Stimulated activated CD8-positive, alpha-beta memory T cell treated with anti-CD3 and anti-CD28 coated beads, Interleukin-4, amount 100 ng/mL, for 48 hours (primary cell): ENCODE results near the gene PRKD1.

ENCODE experiments used
- DNase-seq: peaks from one replicate; pipeline ENCODE4 v3.0.0-alpha.2; 2020

Gene PRKD1

GRCh38 chr14:29664515-29664914 is 263.1 kb downstream of the PRKD1 start:
- no peak for DNase-seq

GRCh38 chr14:29663281-29663801 is 264.3 kb downstream of the PRKD1 start:
- no peak for DNase-seq

DNA sequence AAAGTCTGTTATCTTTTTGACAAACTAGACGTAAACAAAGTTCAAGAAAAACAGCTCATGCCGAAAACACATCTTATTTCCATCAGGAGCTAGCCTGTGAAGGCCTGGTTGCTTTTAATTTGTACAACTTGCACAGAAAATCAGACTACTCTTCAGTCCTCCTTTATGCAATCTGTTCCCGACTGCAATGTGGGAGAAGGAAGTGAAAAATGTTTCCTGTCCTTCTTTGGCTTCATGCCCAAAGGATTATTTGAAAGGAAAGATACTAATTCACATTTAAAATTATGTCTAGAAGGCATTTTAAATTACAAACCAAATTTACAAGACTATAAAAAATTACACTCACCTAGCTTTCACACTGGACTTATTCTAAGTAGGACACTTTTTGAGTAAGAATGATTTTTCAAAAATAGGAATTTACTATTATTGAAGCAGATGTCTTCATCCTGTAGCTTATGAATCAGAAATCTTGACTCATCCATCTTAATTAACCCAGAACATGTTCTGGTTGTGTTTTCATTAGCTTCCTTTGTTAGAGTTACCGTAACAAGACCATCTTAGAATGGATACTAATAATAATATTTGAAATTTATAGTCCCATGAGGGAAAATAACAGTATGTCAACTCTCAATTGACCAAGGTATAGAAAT is 272.6 kb downstream of the PRKD1 start:
- no peak for DNase-seq

DNA sequence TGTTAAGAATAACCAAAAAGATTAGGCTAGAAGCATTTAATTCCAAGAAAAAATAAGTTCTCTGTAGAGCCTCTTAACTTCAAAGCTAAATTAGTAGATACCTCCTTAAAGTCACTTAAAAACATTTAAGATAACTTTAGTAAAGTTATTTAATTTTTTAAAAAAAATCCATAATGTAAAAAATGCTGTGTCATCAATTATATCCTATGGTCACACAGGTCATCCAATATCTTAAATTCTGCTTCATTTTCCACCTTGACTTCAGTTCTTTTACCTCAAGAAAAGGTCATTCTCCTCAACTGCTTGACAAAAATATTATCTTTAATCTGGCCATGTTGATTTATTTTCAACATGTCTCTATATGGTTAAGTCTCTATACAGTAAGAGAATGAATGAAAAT is 274.3 kb downstream of the PRKD1 start:
- DNase-seq, result no peak

- no peak for DNase-seq
Observed at GRCh38 chr14:29652571-29652970, 275.1 kb downstream of the PRKD1 start.

DNA sequence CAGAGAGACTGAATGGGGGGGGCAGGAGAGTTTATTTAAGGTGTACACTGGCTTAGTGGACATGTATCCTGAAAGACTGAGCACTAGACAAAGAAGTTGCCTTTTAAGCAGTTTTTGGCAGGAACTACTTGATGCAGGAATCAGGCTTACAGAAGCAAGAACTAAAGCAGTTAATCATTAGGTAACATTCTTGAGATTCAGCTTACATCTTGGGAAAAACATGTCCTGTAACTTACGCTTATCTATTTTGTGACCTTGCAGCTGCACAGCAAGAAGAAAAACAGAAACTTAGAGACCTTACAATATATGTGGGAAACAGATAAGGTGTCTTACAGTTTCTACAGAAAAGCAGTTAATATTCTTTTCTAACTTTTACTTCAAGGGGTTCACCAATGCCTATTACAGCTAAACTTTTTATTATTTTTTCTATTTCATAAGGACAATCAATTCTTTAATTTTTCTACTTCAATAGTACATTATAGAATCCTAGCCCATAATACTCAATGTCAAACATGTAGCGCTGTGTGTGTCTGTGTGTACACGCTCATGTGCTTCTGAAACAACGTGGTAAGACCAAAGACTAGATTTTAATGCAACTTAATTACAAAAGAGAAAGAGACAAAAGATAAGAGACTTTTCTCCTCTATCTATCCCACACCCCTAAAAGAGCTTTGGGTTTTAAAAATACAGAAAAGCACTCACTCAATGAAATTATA is 276.9 kb downstream of the PRKD1 start:
- DNase-seq, result no peak

GRCh38 chr14:29649170-29649569 is 278.5 kb downstream of the PRKD1 start:
- DNase-seq, result no peak

DNA sequence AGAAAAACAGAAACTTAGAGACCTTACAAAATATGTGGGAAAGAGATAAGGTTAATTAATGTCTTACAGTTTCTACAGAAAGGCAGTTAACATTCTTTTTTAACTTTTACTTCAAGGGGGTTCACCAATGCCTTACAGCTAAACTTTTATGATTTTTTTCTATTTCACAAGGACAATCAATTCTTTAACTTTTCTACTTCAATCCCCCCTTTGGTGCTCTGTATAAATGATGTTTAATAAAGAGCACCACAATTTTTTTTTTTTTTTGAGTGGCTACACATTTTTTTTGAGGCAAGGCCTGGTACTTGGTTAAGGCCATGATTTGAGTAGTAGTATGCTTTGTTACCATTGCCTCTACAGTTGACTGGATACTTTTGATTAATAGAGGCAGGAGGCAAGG is 279.6 kb downstream of the PRKD1 start:
- DNase-seq, result no peak

DNA sequence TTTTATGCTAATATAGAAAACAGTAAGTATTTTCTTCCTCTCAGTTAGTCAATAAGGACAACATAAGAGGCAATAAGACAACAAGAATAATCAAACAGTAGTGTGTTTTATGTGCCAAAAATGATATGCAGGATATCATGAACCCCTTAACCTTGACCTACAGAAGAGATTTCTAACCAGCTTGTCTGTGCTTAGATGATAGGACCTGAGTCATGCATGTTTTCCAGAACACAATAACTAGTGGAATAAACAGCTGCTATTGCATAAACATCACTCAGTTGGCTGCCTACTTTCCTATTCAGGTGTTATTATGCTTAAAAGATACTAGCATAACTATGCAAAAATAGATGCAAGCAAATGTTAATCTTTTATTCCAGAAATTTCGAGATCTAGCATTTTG is 282.5 kb downstream of the PRKD1 start:
- no peak for DNase-seq

DNA sequence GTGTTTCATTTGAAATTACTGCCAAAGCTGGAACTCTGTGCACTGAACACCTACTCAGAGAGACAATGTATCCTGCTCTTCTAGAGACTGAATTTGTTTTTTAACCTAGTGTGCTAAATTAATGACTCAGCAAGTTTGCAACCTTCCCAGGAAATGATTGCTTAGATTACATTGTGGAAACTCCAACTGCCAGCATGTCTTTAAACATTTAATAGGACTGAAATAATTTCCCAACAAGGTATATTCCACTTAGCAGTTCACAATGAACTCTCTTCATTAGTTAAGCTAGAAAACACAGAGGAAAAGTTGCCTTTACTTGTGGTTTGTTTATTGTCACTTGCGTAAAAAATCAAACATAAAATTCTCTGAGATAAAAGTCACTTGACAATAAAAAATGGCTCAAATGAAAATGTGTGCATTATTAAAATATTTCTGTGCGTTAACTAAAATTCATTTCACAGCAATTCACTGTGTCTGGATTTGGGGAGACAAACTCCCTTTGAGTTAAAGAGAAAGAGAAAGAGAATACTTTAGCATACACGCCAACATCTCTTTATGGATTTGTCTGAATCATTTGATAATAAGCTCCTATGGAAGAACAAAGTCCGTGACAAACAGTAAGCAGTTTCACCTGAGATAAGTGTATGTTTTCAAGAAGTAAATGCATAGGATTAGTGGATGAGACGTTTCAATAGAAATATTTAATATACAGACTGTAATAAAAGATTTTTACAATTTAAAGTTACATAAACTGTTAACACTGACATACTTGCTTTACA is 284.0 kb downstream of the PRKD1 start:
- no peak for DNase-seq

GRCh38 chr14:29637411-29637810 is 290.2 kb downstream of the PRKD1 start:
- DNase-seq, result no peak

GRCh38 chr14:29636870-29637269 is 290.8 kb downstream of the PRKD1 start:
- DNase-seq, result no peak

GRCh38 chr14:29630566-29631160 is 297.0 kb downstream of the PRKD1 start:
- no peak for DNase-seq

GRCh38 chr14:29629839-29630238 is 297.8 kb downstream of the PRKD1 start:
- no peak for DNase-seq

DNA sequence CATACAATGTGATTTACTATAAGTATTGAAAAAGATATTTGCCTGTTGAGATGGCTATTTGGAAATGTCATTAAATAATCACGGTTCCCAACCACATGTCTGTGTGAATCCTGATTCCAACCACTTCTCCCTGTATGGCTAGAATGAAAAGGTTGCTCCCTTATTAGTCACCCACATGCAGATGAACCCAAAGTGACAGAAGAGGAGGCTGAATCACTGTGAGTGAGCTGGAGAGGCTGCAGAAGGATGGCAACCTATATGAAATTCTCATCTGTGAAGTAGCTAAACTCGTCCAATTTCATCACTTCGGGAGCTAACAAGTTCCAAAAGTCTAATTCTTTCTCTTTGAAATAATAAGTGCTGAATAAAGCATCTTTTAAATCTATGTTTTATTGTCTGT is 300.5 kb downstream of the PRKD1 start:
- no peak for DNase-seq

DNA sequence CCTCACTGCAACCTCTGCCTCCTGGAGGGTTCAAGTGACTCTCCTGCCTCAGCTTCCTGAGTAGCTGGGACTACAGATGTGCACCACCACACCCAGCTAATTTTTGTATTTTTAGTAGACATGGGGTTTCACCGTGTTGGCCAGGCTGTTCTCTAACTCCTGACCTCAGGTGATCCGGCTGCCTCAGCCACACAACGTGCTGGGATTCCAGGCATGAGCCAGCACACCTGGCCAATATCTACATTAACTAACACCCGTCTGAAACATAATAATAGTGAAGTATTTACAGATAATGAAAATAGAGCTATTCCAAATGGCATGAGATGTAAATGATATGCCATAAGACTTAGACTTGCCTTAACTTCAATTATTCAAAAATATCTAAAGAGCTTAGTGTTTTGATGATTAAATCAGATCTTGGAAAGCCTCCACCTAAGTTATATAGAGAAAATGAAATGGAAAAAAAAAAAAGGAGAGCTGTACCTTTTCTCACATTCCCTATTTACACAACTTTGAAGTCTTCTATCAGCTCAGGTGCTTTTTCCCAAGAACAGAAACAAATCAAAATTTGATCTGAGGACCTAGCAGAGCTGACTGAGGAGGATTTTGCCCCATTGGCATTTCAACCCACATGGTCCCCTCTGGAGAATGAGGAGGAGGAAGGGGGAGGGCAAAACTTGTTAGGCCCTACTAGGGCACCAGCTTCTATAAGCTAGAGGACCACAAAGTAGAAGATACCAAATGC is 309.2 kb downstream of the PRKD1 start:
- no peak for DNase-seq

DNA sequence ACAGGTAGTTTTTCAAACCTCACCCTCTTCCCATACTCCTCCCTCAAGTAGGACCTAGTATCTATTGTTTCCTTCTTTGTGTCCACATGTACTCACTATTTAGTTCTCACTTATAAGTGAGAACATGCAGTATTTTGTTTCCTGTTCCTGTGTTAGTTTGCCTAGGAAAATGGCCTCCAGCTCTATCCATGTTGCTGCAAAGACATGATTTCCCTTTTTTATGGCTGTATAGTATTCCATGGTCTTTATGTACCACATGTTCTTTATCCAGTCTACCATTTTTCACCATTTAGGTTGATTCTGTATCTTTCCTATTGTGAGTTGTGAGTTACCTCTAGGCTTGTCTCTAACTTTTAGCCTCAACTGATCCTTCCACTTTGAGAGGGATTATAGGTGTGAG is 310.7 kb downstream of the PRKD1 start:
- no peak for DNase-seq

- DNase-seq, result no peak
Observed at GRCh38 chr14:29608861-29609260, 318.8 kb downstream of the PRKD1 start.

GRCh38 chr14:29607169-29607568 is 320.5 kb downstream of the PRKD1 start:
- DNase-seq, result no peak

- DNase-seq, result no peak
Observed at GRCh38 chr14:29603696-29604095, 324.0 kb downstream of the PRKD1 start.

DNA sequence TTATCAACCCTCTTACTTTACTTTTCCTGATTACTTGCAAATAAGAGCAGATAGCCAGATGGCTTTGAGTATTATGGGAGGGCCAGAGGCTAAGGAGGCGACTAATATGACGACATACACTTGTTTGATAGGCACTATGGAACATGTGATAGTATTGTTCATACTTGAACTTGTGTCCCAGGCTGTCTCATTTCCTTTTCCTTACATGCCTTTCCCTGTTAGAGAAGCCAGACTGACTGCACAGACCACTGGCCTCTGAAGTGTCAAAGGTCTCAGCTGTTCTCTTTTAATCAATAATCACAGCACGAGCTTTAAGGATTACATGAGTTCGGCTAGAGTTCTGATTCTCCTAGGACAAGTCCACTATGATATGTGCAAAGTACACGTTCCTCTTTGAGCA is 326.0 kb downstream of the PRKD1 start:
- DNase-seq, result no peak

GRCh38 chr14:29587761-29588470 is 339.7 kb downstream of the PRKD1 start:
- DNase-seq, result no peak
